Measurements from ENCODE around the gene SNX27. TPM values are rescaled to one million over a fixed set of nuclear protein-coding genes. Genes with fewer than 3 reads are reported as not detected.

SNX27 gene
- polyA plus RNA-seq, 1 experiment, result 23.8 TPM

DNA sequence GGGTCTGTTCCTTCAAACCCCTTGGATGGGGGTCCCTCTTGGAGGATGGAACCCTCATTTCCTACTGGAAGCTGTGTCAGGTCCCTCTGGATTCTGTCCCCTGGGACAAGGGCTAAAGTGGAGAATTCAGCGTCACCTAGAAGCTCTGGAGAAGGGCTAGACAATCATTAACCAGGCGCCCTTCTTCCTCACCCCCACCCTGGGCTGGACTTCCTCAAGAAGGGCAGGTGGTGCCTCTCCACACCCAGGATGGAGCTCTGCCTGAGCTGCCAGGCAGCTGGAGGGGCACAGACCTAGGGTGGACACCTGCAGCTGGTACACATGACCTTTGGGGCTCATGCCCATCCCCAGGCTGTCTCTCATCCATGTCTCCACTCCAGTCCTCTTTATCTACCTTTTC, 101.2 kb downstream of the SNX27 start:
- TF ChIP-seq, protein P1, sequence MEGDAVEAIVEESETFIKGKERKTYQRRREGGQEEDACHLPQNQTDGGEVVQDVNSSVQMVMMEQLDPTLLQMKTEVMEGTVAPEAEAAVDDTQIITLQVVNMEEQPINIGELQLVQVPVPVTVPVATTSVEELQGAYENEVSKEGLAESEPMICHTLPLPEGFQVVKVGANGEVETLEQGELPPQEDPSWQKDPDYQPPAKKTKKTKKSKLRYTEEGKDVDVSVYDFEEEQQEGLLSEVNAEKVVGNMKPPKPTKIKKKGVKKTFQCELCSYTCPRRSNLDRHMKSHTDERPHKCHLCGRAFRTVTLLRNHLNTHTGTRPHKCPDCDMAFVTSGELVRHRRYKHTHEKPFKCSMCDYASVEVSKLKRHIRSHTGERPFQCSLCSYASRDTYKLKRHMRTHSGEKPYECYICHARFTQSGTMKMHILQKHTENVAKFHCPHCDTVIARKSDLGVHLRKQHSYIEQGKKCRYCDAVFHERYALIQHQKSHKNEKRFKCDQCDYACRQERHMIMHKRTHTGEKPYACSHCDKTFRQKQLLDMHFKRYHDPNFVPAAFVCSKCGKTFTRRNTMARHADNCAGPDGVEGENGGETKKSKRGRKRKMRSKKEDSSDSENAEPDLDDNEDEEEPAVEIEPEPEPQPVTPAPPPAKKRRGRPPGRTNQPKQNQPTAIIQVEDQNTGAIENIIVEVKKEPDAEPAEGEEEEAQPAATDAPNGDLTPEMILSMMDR (IDR thresholded peaks at IDR 0.05; ENCODE audit: low read depth, low read length), result no peak
- H3K27me3 ChIP-seq (ENCODE audit: control insufficient read depth, insufficient read depth, low read length), result peaks cover 60% of the 10 kb centered on the region
- POLR2A ChIA-PET, result no interaction called here
- H3K27ac ChIP-seq (ENCODE audit: low read depth, low read length), result no peak overlapping the region
- DNase-seq (ENCODE audit: low read depth, low spot score), result no peak
- CTCF ChIA-PET, result no interaction called here
- no peaks in the 10 kb centered on the region for H3K9me3 ChIP-seq (ENCODE audit: control insufficient read depth, insufficient read depth, low read length)
- H3K4me3 ChIP-seq (ENCODE audit: low read depth, low read length), result no peak overlapping the region

DNA sequence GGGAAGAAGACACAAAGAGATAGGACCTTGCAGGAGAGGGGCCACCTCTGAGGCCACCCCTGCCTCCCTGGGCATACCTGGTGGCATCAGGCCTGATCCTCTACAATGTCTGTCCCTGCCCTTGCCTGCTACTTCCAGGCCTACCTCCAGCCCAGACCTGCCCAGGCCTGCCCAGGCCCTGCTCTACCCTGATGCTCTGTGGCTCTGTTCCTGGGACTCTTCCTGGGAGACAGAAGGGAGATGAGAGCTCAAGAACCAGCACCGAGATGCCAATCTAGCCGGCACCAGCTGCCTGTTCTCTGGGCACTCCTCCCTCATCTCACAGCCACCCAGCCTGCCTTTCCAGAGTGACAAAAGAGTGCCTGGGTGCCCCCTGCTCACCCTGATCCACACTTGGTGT, 102.0 kb downstream of the SNX27 start:
- TF ChIP-seq, protein P1 (IDR thresholded peaks at IDR 0.05; ENCODE audit: low read depth, low read length), result no peak
- CTCF ChIA-PET, result no interaction called here
- H3K9me3 ChIP-seq (ENCODE audit: control insufficient read depth, insufficient read depth, low read length), result no peaks in the 10 kb centered on the region
- H3K4me3 ChIP-seq (ENCODE audit: low read depth, low read length), result no peak overlapping the region
- POLR2A ChIA-PET, result no interaction called here
- peaks cover 67% of the 10 kb centered on the region for H3K27me3 ChIP-seq (ENCODE audit: control insufficient read depth, insufficient read depth, low read length)
- no peak for DNase-seq (ENCODE audit: low read depth, low spot score)
- no peak overlapping the region for H3K27ac ChIP-seq (ENCODE audit: low read depth, low read length)

DNA sequence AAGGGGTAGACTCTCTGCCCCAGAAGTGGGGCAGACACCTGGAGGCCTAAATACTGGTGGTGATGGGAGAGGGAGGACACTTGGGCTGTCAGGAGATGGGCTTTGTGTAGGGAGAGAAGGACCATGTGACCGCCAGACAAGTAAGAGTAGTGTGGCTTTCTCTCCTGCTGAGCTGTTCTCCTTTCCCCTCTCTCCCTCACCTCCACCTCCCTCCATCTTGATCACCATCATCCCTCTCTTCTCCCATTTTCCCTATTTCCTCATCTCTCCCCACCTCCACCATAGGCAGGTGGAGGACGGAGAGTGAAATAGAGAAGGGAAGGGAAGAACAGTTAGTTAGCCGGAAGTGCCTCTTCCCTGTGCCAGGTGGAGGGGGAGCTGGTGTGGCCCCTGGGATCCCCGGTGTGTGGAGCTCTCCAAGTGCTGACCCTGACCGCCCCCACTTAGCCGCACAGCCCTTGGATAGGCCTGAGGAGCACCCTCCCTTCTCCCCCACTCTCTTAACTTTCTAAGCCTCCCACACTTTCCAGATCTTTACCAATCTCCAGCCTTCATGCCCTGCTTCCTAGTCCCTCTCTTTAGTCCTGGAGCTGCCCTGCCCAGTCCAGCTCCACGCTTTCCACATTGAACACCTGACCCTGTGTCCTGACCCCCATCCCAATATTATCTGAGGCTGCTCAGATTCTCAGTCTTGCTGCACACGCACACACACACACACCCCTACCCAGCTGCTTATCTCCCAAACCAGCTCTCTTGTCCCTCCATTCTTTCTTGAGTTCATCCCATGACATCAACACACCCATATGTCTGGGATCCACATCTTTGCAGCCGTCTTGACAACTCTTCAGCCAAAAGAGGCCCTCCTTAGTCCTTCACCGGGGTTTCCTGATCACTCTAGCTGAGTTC, 103.2 kb downstream of the SNX27 start:
- no peak overlapping the region for H3K27ac ChIP-seq (ENCODE audit: low read depth, low read length)
- CTCF ChIA-PET, result interaction anchor here (1.1 kb wide), 1 partner anchor 19 kb away, joined by 3 read pairs; no protein-coding TSS in a partner anchor
- no peaks in the 10 kb centered on the region for H3K9me3 ChIP-seq (ENCODE audit: control insufficient read depth, insufficient read depth, low read length)
- peaks cover 71% of the 10 kb centered on the region for H3K27me3 ChIP-seq (ENCODE audit: control insufficient read depth, insufficient read depth, low read length)
- TF ChIP-seq, protein P1 (IDR thresholded peaks at IDR 0.05; ENCODE audit: low read depth, low read length), result no peak
- DNase-seq (ENCODE audit: low read depth, low spot score), result no peak
- POLR2A ChIA-PET, result no interaction called here
- H3K4me3 ChIP-seq (ENCODE audit: low read depth, low read length), result no peak overlapping the region

DNA sequence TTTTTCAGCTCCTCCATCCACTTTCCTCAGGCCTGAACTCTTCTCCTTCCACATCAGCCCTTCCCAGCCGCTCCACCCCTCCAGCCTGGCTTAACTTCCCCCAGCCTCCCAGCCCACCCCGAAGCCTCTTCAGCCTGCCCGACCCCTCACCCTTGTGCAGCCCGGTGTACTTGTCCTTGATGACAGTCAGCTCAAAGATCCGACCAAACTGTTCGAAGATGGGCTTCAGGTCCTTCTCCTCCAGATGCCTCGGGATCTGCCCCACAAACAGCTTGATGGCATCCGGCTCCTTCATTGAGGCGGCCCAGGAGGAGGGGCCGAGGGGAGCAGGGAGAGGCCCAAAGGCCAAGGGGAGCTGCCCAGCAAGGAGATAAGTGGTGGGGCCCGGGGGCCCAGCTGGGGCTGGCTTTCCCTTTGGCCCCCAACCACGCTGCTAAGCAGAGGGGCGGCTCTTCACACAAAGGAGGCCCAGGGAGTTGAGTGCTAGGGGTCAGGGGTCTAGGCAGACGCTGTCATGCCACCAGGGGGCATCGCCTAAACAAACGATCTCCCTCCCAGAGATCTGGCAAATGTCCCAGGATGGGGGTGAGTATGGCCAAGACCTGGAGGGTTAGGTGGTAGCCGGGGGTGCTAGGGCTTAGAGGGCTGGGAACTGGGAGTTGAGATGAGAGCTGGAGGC, 104.0 kb downstream of the SNX27 start:
- ChIA-PET CTCF (interaction anchor here (1.1 kb wide), 1 partner anchor 18 kb away, joined by 3 read pairs; no protein-coding TSS in a partner anchor), POLR2A (no interaction called here)
- Histone ChIP-seq H3K9me3 (ENCODE audit: control insufficient read depth, insufficient read depth, low read length) (no peaks in the 10 kb centered on the region), H3K27me3 (ENCODE audit: control insufficient read depth, insufficient read depth, low read length) (peaks cover 75% of the 10 kb centered on the region), H3K27ac (ENCODE audit: low read depth, low read length) (no peak overlapping the region), H3K4me3 (ENCODE audit: low read depth, low read length) (no peak overlapping the region)
- TF ChIP-seq, protein P1 (IDR thresholded peaks at IDR 0.05; ENCODE audit: low read depth, low read length), result peak; percentile 11; the same call in 1 of the 2 replicates
- DNase-seq (ENCODE audit: low read depth, low spot score), result no peak

DNA sequence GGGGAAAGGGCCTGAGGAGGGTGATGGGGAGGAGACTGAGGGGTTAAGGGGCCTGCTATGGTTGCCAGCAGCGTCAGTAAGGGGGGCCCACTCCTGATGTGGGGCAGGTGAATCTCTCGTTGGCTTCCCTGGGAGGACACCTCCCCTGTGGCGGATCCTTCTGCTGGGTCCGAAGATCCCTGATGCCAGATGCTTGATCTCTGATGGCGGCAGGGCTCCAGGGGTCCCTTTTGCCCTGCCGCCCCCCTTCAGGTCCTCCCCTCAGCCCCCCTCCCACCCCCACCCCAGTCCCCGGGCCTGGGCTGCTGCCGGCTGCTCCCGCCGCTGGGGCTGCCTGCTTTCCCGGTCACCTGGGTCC, 104.5 kb downstream of the SNX27 start:
- Histone ChIP-seq H3K4me3 (ENCODE audit: low read depth, low read length) (no peak overlapping the region), H3K27me3 (ENCODE audit: control insufficient read depth, insufficient read depth, low read length) (peaks cover 75% of the 10 kb centered on the region), H3K27ac (ENCODE audit: low read depth, low read length) (no peak overlapping the region), H3K9me3 (ENCODE audit: control insufficient read depth, insufficient read depth, low read length) (no peaks in the 10 kb centered on the region)
- TF ChIP-seq, protein P1 (IDR thresholded peaks at IDR 0.05; ENCODE audit: low read depth, low read length), result no peak
- DNase-seq (ENCODE audit: low read depth, low spot score), result no peak
- POLR2A ChIA-PET, result no interaction called here
- CTCF ChIA-PET, result no interaction called here

Measured in AG04450 (cell line).